ENCODE measurements around the gene TMF1. TPM values are rescaled to one million over a fixed set of nuclear protein-coding genes. Genes with fewer than 3 reads are reported as not detected.
A peak's percentile ranks its signal among the peaks of the same experiment; 100 is the strongest.

The TMF1 gene
- total RNA-seq, 1 donor from 2014 or later: 42.0 TPM

DNA sequence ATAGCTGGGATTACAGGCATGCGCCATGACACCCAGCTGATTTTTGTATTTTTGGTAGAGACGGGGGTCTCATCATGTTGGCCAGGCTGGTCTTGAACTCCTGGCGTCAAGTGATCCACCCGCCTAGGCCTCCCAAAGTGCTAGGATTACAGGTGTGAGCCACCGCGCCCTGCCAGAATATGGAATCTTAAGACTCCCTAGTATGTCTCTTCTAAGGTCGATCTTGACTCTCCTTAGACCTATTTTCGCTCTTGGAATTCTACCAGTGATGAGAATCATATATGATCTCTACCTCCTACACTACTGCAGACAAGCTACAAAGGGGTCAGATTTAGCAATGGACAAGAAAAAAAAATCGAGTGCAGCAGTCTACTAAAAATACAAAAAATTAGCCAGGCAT, 19.4 kb downstream of the TMF1 start:
- no peak overlapping the region for H3K27ac Mint-ChIP-seq (ENCODE audit: unreplicated experiment)
- H3K27me3 Mint-ChIP-seq (ENCODE audit: unreplicated experiment): no peaks in the 10 kb centered on the region
- no peaks in the 10 kb centered on the region for H3K4me1 Mint-ChIP-seq (ENCODE audit: unreplicated experiment)
- no peak for DNase-seq (ENCODE audit: extremely low spot score, unreplicated experiment)
- TF ChIP-seq, protein P1, sequence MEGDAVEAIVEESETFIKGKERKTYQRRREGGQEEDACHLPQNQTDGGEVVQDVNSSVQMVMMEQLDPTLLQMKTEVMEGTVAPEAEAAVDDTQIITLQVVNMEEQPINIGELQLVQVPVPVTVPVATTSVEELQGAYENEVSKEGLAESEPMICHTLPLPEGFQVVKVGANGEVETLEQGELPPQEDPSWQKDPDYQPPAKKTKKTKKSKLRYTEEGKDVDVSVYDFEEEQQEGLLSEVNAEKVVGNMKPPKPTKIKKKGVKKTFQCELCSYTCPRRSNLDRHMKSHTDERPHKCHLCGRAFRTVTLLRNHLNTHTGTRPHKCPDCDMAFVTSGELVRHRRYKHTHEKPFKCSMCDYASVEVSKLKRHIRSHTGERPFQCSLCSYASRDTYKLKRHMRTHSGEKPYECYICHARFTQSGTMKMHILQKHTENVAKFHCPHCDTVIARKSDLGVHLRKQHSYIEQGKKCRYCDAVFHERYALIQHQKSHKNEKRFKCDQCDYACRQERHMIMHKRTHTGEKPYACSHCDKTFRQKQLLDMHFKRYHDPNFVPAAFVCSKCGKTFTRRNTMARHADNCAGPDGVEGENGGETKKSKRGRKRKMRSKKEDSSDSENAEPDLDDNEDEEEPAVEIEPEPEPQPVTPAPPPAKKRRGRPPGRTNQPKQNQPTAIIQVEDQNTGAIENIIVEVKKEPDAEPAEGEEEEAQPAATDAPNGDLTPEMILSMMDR (IDR thresholded peaks at IDR 0.05): no peak
- no peak overlapping the region for H3K4me3 Mint-ChIP-seq (ENCODE audit: unreplicated experiment)
- peaks cover 55% of the 10 kb centered on the region for H3K36me3 Mint-ChIP-seq (ENCODE audit: unreplicated experiment)
- no peaks in the 10 kb centered on the region for H3K9me3 Mint-ChIP-seq (ENCODE audit: unreplicated experiment)

DNA sequence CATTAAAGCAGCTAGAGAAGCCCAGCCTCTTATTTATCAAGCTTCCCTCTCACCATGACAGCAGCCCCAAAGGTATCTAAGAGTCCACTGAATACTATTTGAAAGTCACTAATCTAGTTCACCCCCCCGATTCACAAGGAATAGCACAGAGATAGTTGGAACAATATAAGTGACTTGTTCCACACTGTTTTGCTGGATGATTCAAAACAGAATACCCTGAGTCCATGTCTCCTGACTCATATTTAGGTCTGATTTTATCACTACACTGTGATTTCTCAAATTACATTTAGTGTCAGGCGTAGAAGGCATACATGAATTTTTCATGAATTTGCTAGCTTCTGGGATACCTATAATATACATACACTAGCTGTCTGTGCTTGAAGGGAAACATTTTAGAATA, 20.0 kb downstream of the TMF1 start:
- TF ChIP-seq, protein P1 (IDR thresholded peaks at IDR 0.05): no peak
- no peak for DNase-seq (ENCODE audit: extremely low spot score, unreplicated experiment)
- no peak overlapping the region for H3K27ac Mint-ChIP-seq (ENCODE audit: unreplicated experiment)
- H3K4me3 Mint-ChIP-seq (ENCODE audit: unreplicated experiment): no peak overlapping the region
- H3K27me3 Mint-ChIP-seq (ENCODE audit: unreplicated experiment): no peaks in the 10 kb centered on the region
- H3K9me3 Mint-ChIP-seq (ENCODE audit: unreplicated experiment): no peaks in the 10 kb centered on the region
- no peaks in the 10 kb centered on the region for H3K4me1 Mint-ChIP-seq (ENCODE audit: unreplicated experiment)
- H3K36me3 Mint-ChIP-seq (ENCODE audit: unreplicated experiment): peaks cover 55% of the 10 kb centered on the region

DNA sequence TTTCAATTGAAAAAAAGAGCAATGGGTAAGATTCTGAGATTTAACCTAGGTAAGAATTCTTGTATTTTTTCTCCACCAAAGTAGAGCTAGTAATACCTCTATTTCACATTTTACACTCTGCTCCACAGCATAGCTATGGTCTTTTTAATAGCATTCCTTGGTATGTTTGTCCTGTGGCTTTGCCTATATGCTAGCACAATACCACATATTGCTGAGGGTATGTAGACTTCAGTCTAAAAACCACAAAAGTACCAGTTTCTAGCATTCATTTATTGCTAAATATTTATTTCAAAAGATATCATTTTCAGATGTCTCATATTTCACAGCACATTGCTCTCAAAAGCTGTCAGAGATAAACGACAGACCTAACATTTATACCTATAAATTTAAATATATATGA, 20.5 kb downstream of the TMF1 start:
- TF ChIP-seq, protein P1 (IDR thresholded peaks at IDR 0.05): no peak
- no peaks in the 10 kb centered on the region for H3K27me3 Mint-ChIP-seq (ENCODE audit: unreplicated experiment)
- H3K4me1 Mint-ChIP-seq (ENCODE audit: unreplicated experiment): no peaks in the 10 kb centered on the region
- H3K9me3 Mint-ChIP-seq (ENCODE audit: unreplicated experiment): no peaks in the 10 kb centered on the region
- H3K36me3 Mint-ChIP-seq (ENCODE audit: unreplicated experiment): peaks cover 53% of the 10 kb centered on the region
- H3K27ac Mint-ChIP-seq (ENCODE audit: unreplicated experiment): no peak overlapping the region
- H3K4me3 Mint-ChIP-seq (ENCODE audit: unreplicated experiment): no peak overlapping the region
- DNase-seq (ENCODE audit: extremely low spot score, unreplicated experiment): no peak

DNA sequence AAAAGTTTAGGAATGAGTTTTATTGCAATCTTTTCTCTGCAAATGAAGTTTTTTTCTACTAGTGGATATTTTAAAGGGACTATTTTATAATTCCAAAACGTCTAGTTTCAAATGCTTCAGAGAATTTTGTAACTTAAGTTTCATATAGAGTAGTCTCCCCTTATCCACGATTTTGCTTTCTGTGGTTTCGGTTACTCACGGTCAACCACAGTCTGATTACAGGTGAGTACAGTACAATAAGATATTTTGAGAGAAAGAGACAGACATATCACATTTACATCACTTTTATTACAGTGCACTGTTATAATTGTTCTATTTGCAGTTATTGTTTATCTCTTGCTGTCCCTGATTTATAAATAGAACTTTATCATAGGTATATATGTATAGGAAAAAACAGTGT, 31.3 kb downstream of the TMF1 start:
- H3K27ac Mint-ChIP-seq (ENCODE audit: unreplicated experiment): no peak overlapping the region
- peaks cover 5% of the 10 kb centered on the region for H3K4me1 Mint-ChIP-seq (ENCODE audit: unreplicated experiment)
- H3K27me3 Mint-ChIP-seq (ENCODE audit: unreplicated experiment): no peaks in the 10 kb centered on the region
- H3K9me3 Mint-ChIP-seq (ENCODE audit: unreplicated experiment): no peaks in the 10 kb centered on the region
- no peak overlapping the region for H3K4me3 Mint-ChIP-seq (ENCODE audit: unreplicated experiment)
- DNase-seq (ENCODE audit: extremely low spot score, unreplicated experiment): no peak
- H3K36me3 Mint-ChIP-seq (ENCODE audit: unreplicated experiment): peaks cover 34% of the 10 kb centered on the region
- TF ChIP-seq, protein P1 (IDR thresholded peaks at IDR 0.05): no peak

DNA sequence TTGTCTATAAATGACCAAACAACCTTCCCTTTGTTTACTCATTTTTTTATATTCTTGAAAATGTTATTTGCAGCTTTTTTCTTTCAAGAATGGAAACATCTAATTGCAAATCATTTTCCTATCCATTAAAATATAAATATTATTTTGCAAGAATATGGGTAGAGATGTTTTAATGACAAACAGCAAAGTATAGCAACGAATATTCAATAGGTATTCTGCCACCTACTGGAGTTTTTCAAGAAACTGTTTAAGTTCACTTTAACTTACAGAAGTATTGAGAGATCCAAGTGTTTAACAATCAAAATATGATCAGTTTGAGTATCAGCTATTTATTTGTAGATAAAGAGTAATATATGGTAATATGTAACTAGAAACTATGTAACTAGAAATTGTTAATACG, 31.7 kb downstream of the TMF1 start:
- no peaks in the 10 kb centered on the region for H3K27me3 Mint-ChIP-seq (ENCODE audit: unreplicated experiment)
- no peaks in the 10 kb centered on the region for H3K9me3 Mint-ChIP-seq (ENCODE audit: unreplicated experiment)
- no peak for DNase-seq (ENCODE audit: extremely low spot score, unreplicated experiment)
- peaks cover 5% of the 10 kb centered on the region for H3K4me1 Mint-ChIP-seq (ENCODE audit: unreplicated experiment)
- TF ChIP-seq, protein P1 (IDR thresholded peaks at IDR 0.05): peak; percentile 52
- H3K27ac Mint-ChIP-seq (ENCODE audit: unreplicated experiment): no peak overlapping the region
- no peak overlapping the region for H3K4me3 Mint-ChIP-seq (ENCODE audit: unreplicated experiment)
- H3K36me3 Mint-ChIP-seq (ENCODE audit: unreplicated experiment): peaks cover 30% of the 10 kb centered on the region

All from osteocyte (in vitro differentiated cells).